Fibroblast of skin of right quadriceps (primary cell): ENCODE measurements around the gene ASIC2.
A peak's percentile ranks its signal among the peaks of the same experiment; 100 is the strongest.

Experiments
- DNase-seq: peaks from one replicate; pipeline ENCODE4 v3.0.0-alpha.2; 2013

ASIC2 gene

GRCh38 chr17:33242375-33243124, 50.5 kb downstream of the ASIC2 start:
- no peak for DNase-seq

GRCh38 chr17:33241390-33241789, 51.7 kb downstream of the ASIC2 start:
- peak; percentile 37 for DNase-seq

DNA sequence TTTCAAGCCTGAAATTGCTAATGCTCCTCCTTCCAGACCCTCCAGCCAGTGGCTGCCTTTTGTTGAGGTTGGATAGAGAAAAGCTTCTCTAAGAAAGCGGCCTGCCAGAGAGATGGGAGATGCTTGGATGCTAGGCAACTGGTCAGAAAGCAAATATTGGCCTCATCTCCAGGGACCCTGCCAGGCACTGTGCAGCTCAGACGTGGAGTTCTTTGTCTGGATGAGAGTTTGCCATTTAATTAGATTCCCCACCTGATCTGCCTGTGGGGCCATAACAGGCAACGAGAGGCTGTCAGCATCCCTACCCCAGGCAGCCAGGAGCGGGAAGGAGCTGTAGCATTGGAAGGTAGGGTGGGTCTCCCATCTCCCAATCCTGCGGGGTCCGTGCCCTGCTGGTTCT, 52.7 kb downstream of the ASIC2 start:
- no peak for DNase-seq

DNA sequence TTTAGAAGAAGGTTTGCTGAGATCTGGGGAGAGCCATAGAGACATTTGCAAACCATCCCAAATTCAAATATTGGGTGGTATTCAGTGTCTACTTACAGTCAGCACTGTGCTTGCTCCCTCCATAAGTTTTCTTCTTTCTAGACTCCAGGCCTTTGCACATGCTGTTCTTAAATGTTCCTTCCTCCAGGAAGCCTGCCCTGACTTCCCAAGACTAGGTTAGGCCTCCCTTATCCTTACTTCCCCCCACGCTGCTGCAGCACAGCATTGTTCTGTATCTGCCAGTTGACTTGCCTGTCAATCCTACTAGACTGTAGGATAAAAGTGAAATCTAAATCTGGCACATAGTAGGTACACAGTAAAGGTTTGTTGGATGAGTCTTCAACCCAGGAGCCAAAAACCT, 53.4 kb downstream of the ASIC2 start:
- DNase-seq, result no peak

GRCh38 chr17:33234930-33235685, 58.0 kb downstream of the ASIC2 start:
- peak; percentile 90 for DNase-seq

GRCh38 chr17:33234233-33234632, 58.9 kb downstream of the ASIC2 start:
- no peak for DNase-seq

- DNase-seq, result no peak
Observed at GRCh38 chr17:33233811-33234177, 59.3 kb downstream of the ASIC2 start.

- no peak for DNase-seq
Observed at GRCh38 chr17:33229499-33229898, 63.6 kb downstream of the ASIC2 start.

- no peak for DNase-seq
Observed at GRCh38 chr17:33229028-33229427, 64.1 kb downstream of the ASIC2 start.

- DNase-seq, result no peak
Observed at GRCh38 chr17:33228548-33228947, 64.5 kb downstream of the ASIC2 start.

DNA sequence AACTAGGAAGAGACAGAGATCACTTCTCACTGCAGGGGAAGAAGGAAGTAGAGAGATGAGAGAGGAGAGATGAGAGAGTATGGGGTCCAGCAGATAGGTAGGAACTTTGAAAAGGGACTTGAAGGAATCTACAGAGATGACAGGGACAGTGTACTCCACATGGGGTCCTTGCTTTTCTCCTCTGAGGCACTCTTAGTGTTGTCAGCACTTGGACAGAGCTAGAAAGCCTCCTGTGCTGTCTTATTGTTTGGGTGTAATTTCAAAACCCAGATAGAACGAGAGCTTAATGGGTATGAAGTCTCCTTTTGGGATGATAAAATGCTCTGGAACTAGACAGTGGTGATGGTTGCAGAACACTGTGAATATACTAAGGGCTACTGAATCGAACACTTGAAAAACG, 65.2 kb downstream of the ASIC2 start:
- no peak for DNase-seq

GRCh38 chr17:33225994-33226393, 67.1 kb downstream of the ASIC2 start:
- no peak for DNase-seq

GRCh38 chr17:33225509-33225908, 67.6 kb downstream of the ASIC2 start:
- DNase-seq, result no peak

- DNase-seq, result no peak
Observed at GRCh38 chr17:33220036-33220435, 73.1 kb downstream of the ASIC2 start.

DNA sequence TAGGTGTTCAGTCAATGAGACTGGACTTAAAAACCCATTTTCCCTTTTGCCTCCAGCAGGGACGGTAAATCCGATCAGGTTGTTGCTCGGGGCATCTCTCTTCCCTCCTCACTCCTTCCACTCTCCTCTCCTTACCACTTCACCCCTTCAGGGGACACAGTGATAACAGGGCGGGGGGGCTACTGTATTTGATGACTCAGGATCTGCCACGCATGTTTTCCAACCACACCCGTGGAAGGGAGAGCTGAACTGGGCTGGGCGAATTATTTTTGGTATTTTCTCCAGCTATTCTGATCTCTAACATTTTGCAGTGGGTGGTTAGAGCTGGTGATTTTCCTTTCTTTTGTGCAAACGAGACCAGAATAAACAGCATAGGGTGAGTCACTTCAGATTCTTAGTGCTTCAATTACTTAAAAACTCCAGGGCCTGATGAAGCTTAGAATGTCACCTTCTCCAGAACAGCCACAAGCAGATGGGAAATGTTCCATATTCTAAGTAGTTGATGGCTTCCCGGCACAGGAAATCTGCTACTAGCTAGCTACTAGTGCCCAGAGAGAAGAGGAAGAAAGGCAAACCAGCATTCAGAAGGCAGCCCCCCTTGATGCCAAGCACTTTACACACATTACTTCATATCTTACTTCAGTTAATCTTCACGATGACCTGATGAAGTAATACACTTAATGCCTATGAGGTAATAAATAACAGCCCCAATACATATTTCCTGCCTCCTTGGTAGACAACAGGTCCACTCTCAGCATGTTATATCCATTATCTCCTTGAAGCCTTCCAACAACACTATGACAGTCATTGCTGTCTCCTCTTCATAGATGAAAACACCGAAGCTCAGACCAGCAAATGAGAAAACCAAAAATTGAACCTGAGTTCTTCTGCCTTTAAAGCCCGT, 74.1 kb downstream of the ASIC2 start:
- no peak for DNase-seq

DNA sequence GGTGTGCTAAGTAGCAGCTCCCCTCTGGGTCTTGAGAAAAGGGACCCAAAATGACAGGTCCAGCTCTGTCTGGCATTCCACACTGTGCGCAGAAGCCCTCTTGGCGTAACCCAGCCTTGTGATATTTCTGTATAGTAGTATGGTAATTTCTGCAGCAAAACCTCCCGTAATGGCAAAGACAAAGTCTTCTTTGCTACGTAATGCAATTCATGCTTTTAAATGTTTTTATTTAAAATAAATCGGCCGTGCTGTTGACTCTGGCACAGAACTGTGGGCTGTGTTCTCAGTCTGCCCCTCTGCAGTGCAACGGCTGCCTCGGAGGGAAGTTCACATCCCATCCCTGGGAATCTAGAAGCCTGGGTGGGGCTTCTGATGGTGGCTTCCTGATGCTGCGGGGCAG, 75.2 kb downstream of the ASIC2 start:
- DNase-seq, result no peak

GRCh38 chr17:33214996-33215395, 78.1 kb downstream of the ASIC2 start:
- no peak for DNase-seq

- no peak for DNase-seq
Observed at GRCh38 chr17:33210285-33210684, 82.8 kb downstream of the ASIC2 start.

GRCh38 chr17:33209671-33210070, 83.4 kb downstream of the ASIC2 start:
- no peak for DNase-seq

DNA sequence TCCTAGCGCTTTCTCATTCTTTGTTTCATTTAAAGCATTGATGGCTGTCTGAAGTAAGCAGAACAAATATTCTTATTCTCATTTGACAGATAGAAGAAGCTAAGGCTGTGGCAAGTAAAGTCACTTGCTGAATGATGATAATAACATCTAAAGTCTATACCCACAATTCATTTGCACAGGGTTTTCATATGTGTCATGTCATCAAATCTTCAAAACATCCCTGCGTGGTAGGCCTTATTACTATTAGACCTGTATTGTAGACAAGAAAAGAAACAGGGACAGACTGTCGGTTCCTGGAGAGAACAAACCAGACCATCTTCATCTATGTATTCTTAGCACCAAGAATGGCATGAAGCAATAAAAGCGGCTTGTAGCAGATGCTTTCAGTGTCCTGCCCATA, 85.9 kb downstream of the ASIC2 start:
- no peak for DNase-seq

GRCh38 chr17:33205552-33205951, 87.5 kb downstream of the ASIC2 start:
- no peak for DNase-seq

GRCh38 chr17:33204701-33205100, 88.4 kb downstream of the ASIC2 start:
- DNase-seq, result no peak

DNA sequence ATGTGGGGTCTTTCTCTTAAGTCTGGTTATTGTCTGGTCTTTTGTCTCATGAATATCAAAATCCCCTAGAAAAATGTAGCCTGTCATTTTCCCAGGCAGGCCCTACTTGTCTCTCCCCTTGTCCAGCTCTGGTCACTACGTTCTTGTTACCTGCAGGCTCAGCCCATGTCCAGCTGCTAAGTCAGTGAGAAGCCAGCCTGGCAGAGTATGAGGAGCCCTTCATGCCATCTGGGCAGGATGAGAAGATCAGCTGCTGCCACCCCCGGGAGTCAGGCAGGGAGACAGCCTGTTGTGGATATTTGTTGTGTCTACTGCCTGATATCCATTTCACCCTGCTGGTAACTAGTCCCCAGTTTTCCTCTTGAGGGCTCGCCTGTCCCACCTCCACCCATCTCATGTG, 88.9 kb downstream of the ASIC2 start:
- DNase-seq, result no peak
